MG63 (cell line): ENCODE measurements around the gene RPS14. TPM values are rescaled to one million over a fixed set of nuclear protein-coding genes. Genes with fewer than 3 reads are reported as not detected.

Experiments
- DNase-seq: peaks from one replicate; pipeline ENCODE4 v3.0.0-alpha.2; 2020
- H3K27me3 ChIP-seq: fragments of 250-450 bp; sonication (Bioruptor Pico); 2 replicates; pipeline ENCODE4 v1.5.1; 2020; ENCODE audit warnings: mild to moderate bottlenecking, moderate library complexity
- H3K36me3 ChIP-seq: fragments of 250-450 bp; sonication (Bioruptor Pico); 2 replicates; pipeline ENCODE4 v1.5.1; 2020; ENCODE audit warnings: mild to moderate bottlenecking, moderate library complexity
- H3K4me3 ChIP-seq: fragments of 250-450 bp; sonication (Bioruptor Pico); 2 replicates; pipeline ENCODE4 v1.5.1; 2020; ENCODE audit warnings: mild to moderate bottlenecking, moderate library complexity
- H3K9me3 ChIP-seq: fragments of 250-450 bp; sonication (Bioruptor Pico); 2 replicates; pipeline ENCODE4 v1.5.1; 2020; ENCODE audit warnings: mild to moderate bottlenecking, moderate library complexity
- total RNA-seq: library from RNA; depleted of rRNA; stranded (reverse); fragments of >200 nt; shearing (Covaris generic); gene quantifications from 2 replicates; pipeline ENCODE4 v1.2.3, GENCODE V29; 2014; ENCODE audit warnings: low replicate concordance

Gene RPS14
- total RNA-seq, 1 experiment from 2014 or later = 6,735 TPM

DNA sequence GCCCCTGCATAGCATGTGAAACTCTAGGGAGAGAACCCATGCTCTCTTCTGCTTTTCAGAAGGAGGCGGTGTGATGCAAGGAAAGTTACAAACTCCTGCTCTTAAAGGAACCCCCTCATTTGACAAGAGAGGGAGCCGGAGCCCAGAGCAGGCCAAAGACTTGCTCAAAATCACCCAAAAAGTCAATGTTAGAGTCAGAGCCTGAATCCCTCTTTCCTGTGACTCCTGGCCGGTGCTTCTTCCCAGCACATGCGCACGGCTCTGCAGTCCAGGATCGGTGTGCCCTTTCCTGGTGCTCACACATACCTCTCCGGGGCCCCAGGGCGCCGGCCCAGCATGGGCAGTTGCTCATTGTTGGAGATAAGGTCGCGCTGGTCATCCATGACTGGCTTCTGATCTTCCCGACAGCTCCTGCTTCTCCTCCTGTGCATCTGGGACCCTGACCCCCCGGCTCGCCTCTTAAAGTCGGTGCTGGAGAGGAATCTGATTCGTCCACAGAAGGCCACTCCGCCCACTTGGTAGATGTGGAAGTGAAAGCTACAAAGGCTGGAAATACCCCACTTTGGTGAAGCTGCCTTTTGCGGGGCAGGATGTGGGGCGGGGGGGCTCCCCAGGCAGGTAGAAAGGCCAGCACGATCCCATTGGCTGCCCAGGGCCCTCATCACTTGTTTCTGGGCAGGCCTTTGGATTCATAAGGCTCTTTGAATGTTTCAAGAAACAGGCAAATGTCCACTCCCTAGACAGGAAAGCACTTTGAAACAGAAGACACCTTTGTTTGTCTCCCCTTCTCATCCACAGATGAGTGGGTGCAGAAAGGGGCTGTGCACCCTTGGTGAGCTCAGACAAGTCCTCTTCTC, 37.0 kb downstream of the RPS14 start, which contains the start of gene CD74:
CD74 (minus strand) TSS at position 592 of the 857 bp plus-strand sequence; CDS start at position 431, 161 bp downstream.
- H3K36me3 ChIP-seq = no peaks in the 10 kb centered on the region
- H3K4me3 ChIP-seq = no peak within 1 kb of the TSS
- H3K9me3 ChIP-seq = no peaks in the 10 kb centered on the region
- no peak for DNase-seq
- H3K27me3 ChIP-seq = peaks cover 3% of the 10 kb centered on the region; the same call in 1 of the 2 replicates

GRCh38 chr5:150411245-150411979, 38.1 kb downstream of the RPS14 start:
- peaks cover 3% of the 10 kb centered on the region; the same call in 1 of the 2 replicates for H3K27me3 ChIP-seq
- no peaks in the 10 kb centered on the region for H3K36me3 ChIP-seq
- no peaks in the 10 kb centered on the region for H3K9me3 ChIP-seq
- no peak overlapping the region for H3K4me3 ChIP-seq
- DNase-seq = no peak

DNA sequence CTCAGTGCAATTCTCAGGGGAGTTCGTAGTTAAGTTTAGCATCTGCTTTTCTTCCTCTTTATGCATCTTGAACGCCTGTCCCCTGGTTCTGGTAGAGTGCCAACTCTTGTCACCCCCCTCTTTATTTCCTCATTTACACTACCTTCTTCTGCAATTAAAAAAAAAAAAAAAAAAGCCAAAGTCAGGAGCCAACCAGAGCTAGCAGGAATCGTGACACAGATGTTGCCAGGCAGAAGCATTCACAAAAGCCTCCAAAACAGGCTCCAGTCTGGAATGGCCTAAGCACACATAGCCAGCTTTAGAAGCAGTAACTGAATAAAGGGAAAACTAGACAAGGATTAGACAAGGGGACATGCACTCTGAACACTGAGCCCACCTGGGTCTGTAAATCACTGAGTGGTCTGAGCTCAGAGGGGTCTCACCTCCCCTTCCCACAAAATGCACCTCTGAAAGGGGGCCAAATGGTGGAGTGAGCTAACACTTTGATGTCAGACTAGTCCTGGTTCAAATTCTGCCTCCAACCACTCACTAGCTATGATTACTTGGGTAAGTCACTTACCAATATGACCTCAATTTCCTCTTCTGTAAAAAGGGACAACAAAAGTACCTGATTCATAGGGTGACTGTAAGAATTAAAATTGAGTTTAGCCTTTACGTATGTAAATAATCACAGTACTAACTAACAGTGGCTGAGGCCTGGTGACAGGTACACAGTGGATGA, 38.9 kb downstream of the RPS14 start:
- H3K36me3 ChIP-seq = no peaks in the 10 kb centered on the region
- H3K4me3 ChIP-seq = no peak overlapping the region
- H3K27me3 ChIP-seq = peaks cover 3% of the 10 kb centered on the region; the same call in 1 of the 2 replicates
- DNase-seq = peak; percentile 67
- no peaks in the 10 kb centered on the region for H3K9me3 ChIP-seq

DNA sequence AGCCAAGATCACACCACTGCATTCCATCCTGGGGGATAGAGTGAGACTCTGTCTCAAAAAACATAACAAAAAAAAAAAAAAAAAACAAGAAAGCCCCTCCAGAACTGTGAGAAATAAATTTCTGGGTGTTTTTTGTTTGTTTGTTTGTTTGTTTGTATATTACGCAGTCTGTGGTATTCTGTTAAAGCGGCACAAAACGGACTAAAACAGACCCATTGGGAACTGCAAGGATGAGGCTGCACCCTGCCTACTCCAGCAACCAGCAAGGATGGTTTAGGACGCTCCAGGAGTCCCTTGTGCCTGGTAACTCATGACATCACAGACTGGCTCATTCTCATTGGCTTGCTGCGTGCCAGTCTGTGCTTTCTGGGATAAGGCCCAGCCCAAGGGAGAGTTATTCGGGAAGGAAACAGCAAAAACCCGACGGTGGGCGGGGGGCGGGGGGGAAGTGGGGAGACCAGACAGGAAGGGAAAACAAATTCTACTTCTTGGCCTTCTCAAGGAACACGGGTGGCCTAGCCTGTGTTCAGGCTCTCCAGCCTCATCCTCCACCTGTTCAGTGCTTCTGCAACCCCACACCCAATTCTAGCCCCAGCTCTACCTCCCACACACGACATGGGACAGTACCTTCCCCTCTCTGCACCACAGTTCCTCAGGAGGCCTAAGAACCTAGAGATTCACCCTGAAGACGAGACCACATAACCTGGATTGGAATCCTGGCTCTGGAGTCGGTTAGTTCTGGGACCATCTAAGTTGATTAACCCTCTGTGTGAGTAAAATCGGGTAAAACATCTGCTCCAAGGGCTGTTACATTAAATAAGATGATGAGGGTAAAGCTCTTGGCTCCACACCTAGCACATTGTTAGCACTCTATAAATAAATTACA, 39.7 kb downstream of the RPS14 start:
- peak; percentile 90 for DNase-seq
- Histone ChIP-seq H3K9me3 (no peaks in the 10 kb centered on the region), H3K36me3 (no peaks in the 10 kb centered on the region), H3K4me3 (no peak overlapping the region), H3K27me3 (peaks cover under 1% of the 10 kb centered on the region; the same call in 1 of the 2 replicates)

- H3K4me3 ChIP-seq = no peak overlapping the region
- no peak for DNase-seq
- H3K36me3 ChIP-seq = peaks cover 2% of the 10 kb centered on the region
- no peaks in the 10 kb centered on the region for H3K9me3 ChIP-seq
- no peaks in the 10 kb centered on the region for H3K27me3 ChIP-seq
These were observed 41.2 kb downstream of the RPS14 start for GRCh38 chr5:150408231-150408943.

GRCh38 chr5:150407096-150407720, 42.3 kb downstream of the RPS14 start:
- no peaks in the 10 kb centered on the region for H3K9me3 ChIP-seq
- peaks cover 14% of the 10 kb centered on the region for H3K36me3 ChIP-seq
- no peaks in the 10 kb centered on the region for H3K27me3 ChIP-seq
- no peak for DNase-seq
- H3K4me3 ChIP-seq = no peak overlapping the region

DNA sequence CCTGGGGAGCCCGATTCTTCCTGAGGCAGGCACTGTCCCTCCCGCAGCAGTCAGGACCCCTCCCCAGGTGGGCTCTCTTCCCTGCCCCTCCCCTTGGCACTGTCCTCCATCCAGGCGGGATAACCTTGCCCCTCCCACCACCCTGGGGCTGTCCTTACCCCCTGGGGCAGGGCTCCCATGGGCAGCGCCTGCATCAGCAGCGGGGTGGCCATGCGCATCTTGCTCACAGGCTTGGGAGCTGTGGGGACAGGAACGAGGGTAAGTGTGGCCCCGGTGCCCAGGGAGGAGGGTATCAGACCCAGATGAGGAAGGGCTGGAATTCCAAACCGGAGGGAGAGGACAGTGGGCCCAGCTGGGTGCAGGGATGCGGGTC, 42.8 kb downstream of the RPS14 start:
- no peaks in the 10 kb centered on the region for H3K9me3 ChIP-seq
- H3K36me3 ChIP-seq = peaks cover 15% of the 10 kb centered on the region
- H3K27me3 ChIP-seq = no peaks in the 10 kb centered on the region
- DNase-seq = no peak
- no peak overlapping the region for H3K4me3 ChIP-seq

- H3K36me3 ChIP-seq = peaks cover 19% of the 10 kb centered on the region
- no peaks in the 10 kb centered on the region for H3K27me3 ChIP-seq
- DNase-seq = no peak
- no peak overlapping the region for H3K4me3 ChIP-seq
- H3K9me3 ChIP-seq = no peaks in the 10 kb centered on the region
These were observed 43.3 kb downstream of the RPS14 start for GRCh38 chr5:150406103-150406722.

DNA sequence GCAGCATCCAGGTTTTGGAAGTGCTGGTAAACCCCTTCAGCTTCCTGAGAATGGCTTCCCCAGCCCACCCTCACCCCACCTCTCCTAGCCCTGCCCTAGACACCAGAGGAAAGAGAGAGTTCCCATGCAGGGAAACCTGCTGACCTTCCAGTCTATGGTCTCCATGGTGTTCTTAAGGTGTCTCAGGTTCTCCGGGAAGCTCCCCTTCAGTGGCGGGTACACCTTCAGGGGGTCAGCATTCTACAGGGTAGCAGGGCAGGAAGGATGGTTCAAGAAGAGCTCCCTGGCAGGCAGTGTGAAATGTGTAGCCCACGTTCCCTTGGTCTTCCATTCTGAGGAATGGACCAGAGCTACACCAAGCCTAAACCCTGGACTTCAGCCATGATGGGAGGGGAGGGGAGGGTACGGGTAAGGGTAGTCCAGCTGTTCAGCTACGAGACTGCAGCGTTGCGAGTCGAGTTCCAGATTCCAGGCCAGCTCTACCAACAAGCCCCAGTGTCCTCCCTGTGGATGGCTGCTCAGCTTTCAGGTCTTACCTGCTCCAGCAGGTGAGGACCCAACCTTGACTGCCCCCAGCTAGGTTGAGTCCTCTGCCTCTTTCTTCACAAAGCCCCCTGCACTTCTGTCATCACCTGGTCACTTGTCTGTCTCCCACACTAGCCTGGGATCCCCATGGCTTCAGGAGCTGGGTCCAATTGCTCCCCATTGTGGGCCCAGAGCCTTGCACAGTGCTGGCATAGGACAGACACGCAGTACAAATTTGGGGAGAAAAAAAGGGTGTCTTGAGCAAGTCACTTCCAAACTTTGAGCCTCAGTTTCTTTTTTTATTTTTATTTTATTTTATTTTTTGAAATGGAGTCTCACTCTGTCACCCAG, 44.4 kb downstream of the RPS14 start:
- Histone ChIP-seq H3K27me3 (no peaks in the 10 kb centered on the region), H3K9me3 (no peaks in the 10 kb centered on the region), H3K4me3 (no peak overlapping the region), H3K36me3 (peaks cover 29% of the 10 kb centered on the region)
- DNase-seq = no peak

DNA sequence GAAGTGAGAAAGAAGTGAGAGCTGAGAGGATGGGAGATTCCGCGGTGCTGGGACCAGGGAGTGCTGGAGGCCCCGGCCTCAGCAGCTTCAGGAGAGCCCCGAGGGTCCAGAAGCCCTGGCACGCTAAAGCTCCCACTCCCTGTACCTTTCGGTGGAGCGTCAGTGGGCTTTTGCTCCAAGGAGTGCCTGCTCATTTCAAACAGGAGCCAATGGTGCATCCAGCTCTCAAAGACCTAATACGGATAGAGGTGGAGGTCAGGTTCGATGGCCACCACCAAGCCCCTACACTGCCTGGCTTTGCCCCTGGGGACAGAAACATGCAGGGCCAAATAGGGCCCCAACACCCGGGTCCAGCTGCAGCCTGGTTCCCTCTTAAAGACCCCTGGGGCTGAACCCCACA, 45.0 kb downstream of the RPS14 start:
- Histone ChIP-seq H3K4me3 (no peak overlapping the region), H3K27me3 (no peaks in the 10 kb centered on the region), H3K36me3 (peaks cover 33% of the 10 kb centered on the region), H3K9me3 (no peaks in the 10 kb centered on the region)
- no peak for DNase-seq

DNA sequence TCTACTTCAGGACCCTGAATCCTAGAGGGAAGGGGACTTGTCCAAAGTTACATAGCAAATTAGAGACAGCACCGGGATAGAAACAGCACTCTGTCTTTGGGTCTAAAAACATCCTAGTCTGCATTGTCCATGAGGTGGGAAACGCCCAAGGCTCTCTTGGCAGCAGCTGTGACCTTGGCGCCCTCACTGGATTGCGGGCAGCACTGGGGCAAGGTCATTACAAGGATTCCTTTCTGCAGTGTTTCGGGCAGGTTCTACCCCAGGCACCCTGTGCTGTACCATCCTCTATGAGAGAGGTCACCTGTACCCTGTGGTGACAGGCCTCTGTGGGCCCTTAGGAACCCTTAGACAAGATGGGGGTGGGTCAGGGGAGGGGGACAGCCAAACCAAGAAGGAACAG, 45.4 kb downstream of the RPS14 start:
- Histone ChIP-seq H3K27me3 (no peaks in the 10 kb centered on the region), H3K36me3 (peaks cover 37% of the 10 kb centered on the region)
- DNase-seq = no peak

DNA sequence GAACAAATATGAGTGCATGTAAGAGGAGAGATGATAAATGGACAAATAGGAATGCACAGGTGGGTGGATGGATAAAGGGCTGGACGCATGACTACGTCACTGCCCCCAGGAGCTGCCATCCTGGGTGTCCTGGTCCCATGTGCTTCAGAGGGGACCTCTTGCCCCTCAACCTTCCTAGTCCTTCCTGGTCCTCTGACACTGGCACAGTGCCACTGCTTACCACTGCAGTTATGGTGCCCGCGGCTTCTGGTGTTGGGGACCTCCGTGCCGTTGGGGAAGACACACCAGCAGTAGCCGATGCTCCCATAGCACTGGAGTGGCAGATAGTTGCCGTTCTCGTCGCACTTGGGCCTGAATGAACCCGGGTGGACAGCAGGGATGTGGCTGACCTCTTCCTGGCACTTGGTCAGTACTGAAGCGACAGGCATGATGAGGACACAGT, 46.6 kb downstream of the RPS14 start:
- H3K9me3 ChIP-seq = no peaks in the 10 kb centered on the region
- H3K27me3 ChIP-seq = no peaks in the 10 kb centered on the region
- no peak overlapping the region for H3K4me3 ChIP-seq
- DNase-seq = no peak
- peaks cover 49% of the 10 kb centered on the region for H3K36me3 ChIP-seq

More for the DNA sequence above, 45.4 kb downstream of the RPS14 start:
- H3K9me3 ChIP-seq = no peaks in the 10 kb centered on the region
- no peak overlapping the region for H3K4me3 ChIP-seq

DNA sequence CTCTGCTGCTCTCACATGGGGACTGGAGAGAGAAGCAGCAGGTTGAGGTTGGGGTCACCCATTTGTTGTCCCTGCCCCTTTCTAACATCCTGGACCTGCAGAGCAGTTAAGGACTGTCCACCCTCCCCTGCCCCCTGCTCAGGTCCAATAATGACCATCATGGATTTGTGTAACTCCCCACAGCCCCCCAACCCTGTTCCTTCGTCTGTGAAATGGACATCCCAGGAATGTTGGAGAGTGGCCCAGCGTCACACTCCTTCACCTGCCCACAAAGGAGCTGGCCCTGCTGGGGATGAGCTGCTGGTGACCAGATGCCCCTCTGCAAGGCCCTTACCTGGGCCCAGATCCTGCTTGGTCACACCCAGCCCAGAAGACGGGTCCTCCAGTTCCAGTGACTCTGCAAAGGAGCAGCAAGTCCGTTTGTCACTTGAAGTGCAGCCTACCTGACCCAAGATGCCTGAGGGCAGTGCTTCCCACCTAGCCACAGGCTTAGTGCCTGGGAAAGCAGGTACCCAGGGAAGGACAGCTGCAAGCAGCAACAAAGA, 47.2 kb downstream of the RPS14 start:
- DNase-seq = no peak
- H3K36me3 ChIP-seq = peaks cover 55% of the 10 kb centered on the region
- no peaks in the 10 kb centered on the region for H3K9me3 ChIP-seq
- no peaks in the 10 kb centered on the region for H3K27me3 ChIP-seq
- no peak overlapping the region for H3K4me3 ChIP-seq
